Measurements from ENCODE around the gene GATD1.
"Not testable (repeated sequence)": the region's sequence is repeated elsewhere in the genome, so short reads cannot be mapped to it uniquely, and the experiment has no call there.

- TF ChIP-seq, protein P1, sequence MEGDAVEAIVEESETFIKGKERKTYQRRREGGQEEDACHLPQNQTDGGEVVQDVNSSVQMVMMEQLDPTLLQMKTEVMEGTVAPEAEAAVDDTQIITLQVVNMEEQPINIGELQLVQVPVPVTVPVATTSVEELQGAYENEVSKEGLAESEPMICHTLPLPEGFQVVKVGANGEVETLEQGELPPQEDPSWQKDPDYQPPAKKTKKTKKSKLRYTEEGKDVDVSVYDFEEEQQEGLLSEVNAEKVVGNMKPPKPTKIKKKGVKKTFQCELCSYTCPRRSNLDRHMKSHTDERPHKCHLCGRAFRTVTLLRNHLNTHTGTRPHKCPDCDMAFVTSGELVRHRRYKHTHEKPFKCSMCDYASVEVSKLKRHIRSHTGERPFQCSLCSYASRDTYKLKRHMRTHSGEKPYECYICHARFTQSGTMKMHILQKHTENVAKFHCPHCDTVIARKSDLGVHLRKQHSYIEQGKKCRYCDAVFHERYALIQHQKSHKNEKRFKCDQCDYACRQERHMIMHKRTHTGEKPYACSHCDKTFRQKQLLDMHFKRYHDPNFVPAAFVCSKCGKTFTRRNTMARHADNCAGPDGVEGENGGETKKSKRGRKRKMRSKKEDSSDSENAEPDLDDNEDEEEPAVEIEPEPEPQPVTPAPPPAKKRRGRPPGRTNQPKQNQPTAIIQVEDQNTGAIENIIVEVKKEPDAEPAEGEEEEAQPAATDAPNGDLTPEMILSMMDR (conservative IDR thresholded peaks at IDR 0.05 in 1 of 2, IDR thresholded peaks at IDR 0.05 in 1 of 2; ENCODE audit: low read depth in 1 of 2, low read length in 2 of 2), result not testable (repeated sequence)
- TF ChIP-seq EZH2 (IDR thresholded peaks at IDR 0.05; ENCODE audit: low read length, missing control alignments), result not testable (repeated sequence)
These were observed 42.7 kb downstream of the GATD1 start for GRCh38 chr11:734541-734940.
